SK-N-SH (cell line): ENCODE results near the gene AGAP1. TPM values are rescaled to one million over a fixed set of nuclear protein-coding genes. Genes with fewer than 3 reads are reported as not detected.

Experiments used
- CTCF ChIA-PET: fragments of 300-600, 350-600 bp; formaldehyde crosslinking; extraction: SDS; loops from one replicate; lab custom pipeline; 2021; lab: Yijun Ruan, JAX
- POLR2A ChIA-PET: fragments of 350-600 bp; sonication (Branson Sonifier 250); formaldehyde crosslinking; extraction: SDS; loops from one replicate; lab custom pipeline; 2020; ENCODE audit warnings: antibody characterized with exemption, inconsistent platforms; lab: Yijun Ruan, JAX
- DNase-seq: peaks from one replicate; pipeline ENCODE4 v3.0.0; 2012
- H2AFZ ChIP-seq: fragments of 200-600 bp; sonication (generic); 2 replicates; pipeline ENCODE4 v1.8.1; 2016; ENCODE audit warnings: antibody characterized with exemption, mild to moderate bottlenecking, low read depth
- H3F3A ChIP-seq: fragments of 200-600 bp; sonication (generic); replicated peaks from 2 replicates; pipeline ENCODE3; 2016; ENCODE audit warnings: antibody characterized with exemption, mild to moderate bottlenecking; ENCODE audit not compliant: insufficient read depth
- H3K27ac ChIP-seq, 2 experiments: fragments of 200-500 bp in 1 of 2; fragments of 200-600 bp in 1 of 2; sonication (Bioruptor generic) in 1 of 2; sonication (generic), shearing (Covaris generic) in 1 of 2; 2 replicates each; pipeline versions ENCODE4 v1.5.1 to v1.6.1; 2014 to 2016; ENCODE audit warnings: low read depth in 2 of 2, inconsistent platforms in 1 of 2, low read length in 1 of 2, mild to moderate bottlenecking in 1 of 2, mixed read lengths in 1 of 2
- H3K27me3 ChIP-seq: fragments of 200-600 bp; sonication (generic), shearing (Covaris generic); 2 replicates; pipeline ENCODE4 v1.6.1; 2016; ENCODE audit warnings: mixed run types; ENCODE audit not compliant: insufficient read depth
- H3K36me3 ChIP-seq, 2 experiments: fragments of 200-500 bp in 1 of 2; fragments of 200-600 bp in 1 of 2; sonication (Bioruptor generic) in 1 of 2; sonication (generic) in 1 of 2; replicated peaks in 1 of 2; 2 replicates each; pipeline versions ENCODE3 to v1.5.1; 2014 to 2016; ENCODE audit warnings: low read length in 1 of 2, mild to moderate bottlenecking in 1 of 2; ENCODE audit not compliant: insufficient read depth in 2 of 2, control insufficient read depth in 1 of 2
- H3K4me1 ChIP-seq, 2 experiments: fragments of 200-500 bp in 1 of 2; fragments of 200-600 bp in 1 of 2; sonication (Bioruptor generic) in 1 of 2; sonication (generic), shearing (Covaris generic) in 1 of 2; 2 replicates each; pipeline versions ENCODE4 v1.5.1 to v1.6.1; 2014 to 2016; ENCODE audit warnings: low read depth in 1 of 2, low read length in 1 of 2, mixed run types in 1 of 2; ENCODE audit not compliant: insufficient read depth in 2 of 2, control insufficient read depth in 1 of 2
- H3K4me2 ChIP-seq: fragments of 200-600 bp; sonication (generic), shearing (Covaris generic); 2 replicates; pipeline ENCODE4 v1.6.1; 2017; ENCODE audit warnings: mixed run types
- H3K4me3 ChIP-seq, 2 experiments: fragments of 200-500 bp in 1 of 2; fragments of 200-600 bp in 1 of 2; sonication (Bioruptor generic) in 1 of 2; sonication (generic), shearing (Covaris generic) in 1 of 2; 2 replicates each; pipeline versions ENCODE4 v1.5.1 to v1.8.1; 2014 to 2016; ENCODE audit warnings: low read depth in 2 of 2, inconsistent platforms in 1 of 2, low read length in 1 of 2, mild to moderate bottlenecking in 1 of 2, mixed read lengths in 1 of 2, moderate library complexity in 1 of 2
- H3K79me2 ChIP-seq: fragments of 200-600 bp; sonication (generic); 2 replicates; pipeline ENCODE4 v1.8.1; 2017; ENCODE audit warnings: mild to moderate bottlenecking; ENCODE audit not compliant: insufficient read depth
- H3K9ac ChIP-seq: fragments of 200-600 bp; sonication (generic); 2 replicates; pipeline ENCODE4 v1.6.1; 2017; ENCODE audit warnings: mixed run types
- H3K9me2 ChIP-seq: fragments of 200-600 bp; sonication (generic); 2 replicates; pipeline ENCODE4 v1.6.1; 2017; ENCODE audit warnings: mixed run types
- H3K9me3 ChIP-seq: fragments of 200-600 bp; sonication (generic); 2 replicates; pipeline ENCODE4 v1.6.1; 2017; ENCODE audit warnings: mixed run types, mild to moderate bottlenecking, moderate library complexity
- H4K20me1 ChIP-seq: fragments of 200-600 bp; sonication (generic); 2 replicates; pipeline ENCODE4 v1.6.1; 2017; ENCODE audit warnings: mild to moderate bottlenecking, mixed run types; ENCODE audit not compliant: insufficient read depth
- ELF1 ChIP-seq: IDR thresholded peaks from 2 replicates; pipeline ENCODE4 v1.4.0; 2012
- EP300 ChIP-seq, 2 experiments: IDR thresholded peaks; 2 replicates each; pipeline versions ENCODE4 v1.4.0 to v1.6.1; 2012; ENCODE audit warnings: borderline replicate concordance in 1 of 2, low read depth in 1 of 2, low read length in 1 of 2
- EZH2phosphoT487 ChIP-seq: fragments of 200-600 bp; sonication (generic); IDR thresholded peaks from 2 replicates; pipeline ENCODE4 v1.6.1; 2017; ENCODE audit warnings: low read depth, mixed run types, mild to moderate bottlenecking, antibody characterized with exemption, moderate library complexity, borderline replicate concordance
- FOSL2 ChIP-seq: IDR thresholded peaks from 2 replicates; pipeline ENCODE4 v1.4.0; 2012; ENCODE audit warnings: low read depth, mild to moderate bottlenecking, moderate library complexity, borderline replicate concordance
- GABPA ChIP-seq: IDR thresholded peaks from 2 replicates; pipeline ENCODE4 v1.4.0; 2012; ENCODE audit warnings: low read depth, mild to moderate bottlenecking
- GATA2 ChIP-seq: sonication (generic); formaldehyde crosslinking; IDR thresholded peaks from 2 replicates; pipeline ENCODE4 v1.5.0; 2020; ENCODE audit warnings: mild to moderate bottlenecking, missing genetic modification reagents
- JUND ChIP-seq: IDR thresholded peaks from 2 replicates; pipeline ENCODE4 v1.4.0; 2012
- MEF2A ChIP-seq: IDR thresholded peaks from 2 replicates; pipeline ENCODE4 v1.4.0; 2012; ENCODE audit warnings: low read depth, borderline replicate concordance
- NFIC ChIP-seq: IDR thresholded peaks from 2 replicates; pipeline ENCODE4 v1.4.0; 2012; ENCODE audit warnings: borderline replicate concordance
- NRF1 ChIP-seq: IDR thresholded peaks from 2 replicates; pipeline ENCODE4 v1.6.1; 2012; ENCODE audit warnings: low read depth, mild to moderate bottlenecking, low read length
- RCOR1 ChIP-seq: fragments of 150-350 bp; IDR thresholded peaks from 2 replicates; pipeline ENCODE4 v1.6.1; 2017; ENCODE audit warnings: antibody characterized with exemption, low read length
- RFX5 ChIP-seq: IDR thresholded peaks from 2 replicates; pipeline ENCODE4 v1.6.1; 2012; ENCODE audit warnings: mild to moderate bottlenecking, improper control_type of control experiment, low read length
- RXRA ChIP-seq: IDR thresholded peaks from 2 replicates; pipeline ENCODE4 v1.4.0; 2012; ENCODE audit warnings: low read depth, mild to moderate bottlenecking, borderline replicate concordance
- SMC3 ChIP-seq: IDR thresholded peaks from 2 replicates; pipeline ENCODE4 v1.6.1; 2012; ENCODE audit warnings: low read depth, low read length, improper control_type of control experiment
- TCF12 ChIP-seq: IDR thresholded peaks from 2 replicates; pipeline ENCODE4 v1.4.0; 2012
- TEAD4 ChIP-seq: IDR thresholded peaks from 2 replicates; pipeline ENCODE4 v1.4.0; 2012; ENCODE audit warnings: mild to moderate bottlenecking, borderline replicate concordance; ENCODE audit not compliant: insufficient read depth
- YY1 ChIP-seq: IDR thresholded peaks from 2 replicates; pipeline ENCODE4 v1.4.0; 2012; ENCODE audit warnings: low read depth, mild to moderate bottlenecking
- whole genome bisulfite sequencing: methylation state at CpG from one replicate; pipeline ENCODE4 v1.1.6; 2017; ENCODE audit warnings: low lambda C conversion rate; 5-methylcytosine and 5-hydroxymethylcytosine counted together
- polyA plus RNA-seq, 3 experiments: library from polyadenylated mRNA; depleted of rRNA; stranded (reverse); fragments of >200 nt; gene quantifications; 2 replicates each; pipeline ENCODE4 v1.2.3, GENCODE V29; 2012
- TF ChIP-seq, protein P1 (sequence below): IDR thresholded peaks from 2 replicates; pipeline ENCODE4 v1.4.0; 2012; ENCODE audit warnings: low read depth
- TF ChIP-seq, protein P2 (sequence below): IDR thresholded peaks from 2 replicates; pipeline ENCODE4 v1.4.0; 2012; ENCODE audit warnings: low read depth, borderline replicate concordance
- TF ChIP-seq, protein P3 (sequence below): fragments of 150-350 bp; IDR thresholded peaks from 2 replicates; pipeline ENCODE4 v1.6.1; 2017; ENCODE audit warnings: antibody characterized with exemption, low read length, low read depth, borderline replicate concordance

Gene AGAP1
- polyA plus RNA-seq, 1 of the 3 experiments (the other 2 are of a cell fraction) = 8.8 TPM

DNA sequence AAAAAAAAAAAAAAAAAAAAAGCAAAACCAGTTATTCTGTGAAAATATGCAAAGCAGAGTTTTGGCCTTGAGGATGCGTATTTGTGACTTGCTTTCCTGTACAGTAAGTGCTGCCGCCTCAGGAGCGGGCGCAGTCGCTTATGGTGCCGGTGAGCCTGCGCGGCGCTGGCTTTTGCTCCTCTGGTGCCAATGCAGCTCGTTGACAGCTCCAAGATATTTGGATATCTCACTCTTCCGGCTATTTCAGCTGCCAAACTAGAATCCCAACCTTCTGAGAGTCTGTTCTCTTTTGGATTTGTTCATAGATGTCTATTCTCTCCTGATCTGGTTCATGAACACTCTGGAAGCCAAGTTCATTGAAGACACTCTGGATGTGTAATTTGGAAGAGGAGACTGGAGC, 184.1 kb downstream of the AGAP1 start:
- Histone ChIP-seq H2AFZ (no peak overlapping the region), H3K4me1 (peaks cover 0 to 23% of the 10 kb centered on the region in 2 experiments; a peak in 2 of 4 replicates), H3K79me2 (peaks cover 25% of the 10 kb centered on the region), H4K20me1 (peaks cover 58% of the 10 kb centered on the region), H3K36me3 (no peaks in the 10 kb centered on the region), H3K27me3 (no peaks in the 10 kb centered on the region), H3F3A (no peaks in the 10 kb centered on the region), H3K9me3 (no peaks in the 10 kb centered on the region), H3K9ac (no peak overlapping the region), H3K4me3 (no peak overlapping the region), H3K27ac (no peak overlapping the region), H3K9me2 (no peaks in the 10 kb centered on the region), H3K4me2 (no peak overlapping the region)
- POLR2A ChIA-PET = no interaction called here
- CTCF ChIA-PET = interaction anchor here (1.3 to 3.6 kb wide), 4 partner anchors 43 to 85 kb away, joined by 3 to 26 read pairs (median 13); no protein-coding TSS in a partner anchor
- TF ChIP-seq GABPA = no peak
- no peak for TF ChIP-seq NRF1
- TF ChIP-seq, protein P1, sequence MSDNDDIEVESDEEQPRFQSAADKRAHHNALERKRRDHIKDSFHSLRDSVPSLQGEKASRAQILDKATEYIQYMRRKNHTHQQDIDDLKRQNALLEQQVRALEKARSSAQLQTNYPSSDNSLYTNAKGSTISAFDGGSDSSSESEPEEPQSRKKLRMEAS = no peak
- TF ChIP-seq ELF1 = no peak
- 95% methylated on average over 11 of the region's 11 CpGs for WGBS
- DNase-seq = no peak

DNA sequence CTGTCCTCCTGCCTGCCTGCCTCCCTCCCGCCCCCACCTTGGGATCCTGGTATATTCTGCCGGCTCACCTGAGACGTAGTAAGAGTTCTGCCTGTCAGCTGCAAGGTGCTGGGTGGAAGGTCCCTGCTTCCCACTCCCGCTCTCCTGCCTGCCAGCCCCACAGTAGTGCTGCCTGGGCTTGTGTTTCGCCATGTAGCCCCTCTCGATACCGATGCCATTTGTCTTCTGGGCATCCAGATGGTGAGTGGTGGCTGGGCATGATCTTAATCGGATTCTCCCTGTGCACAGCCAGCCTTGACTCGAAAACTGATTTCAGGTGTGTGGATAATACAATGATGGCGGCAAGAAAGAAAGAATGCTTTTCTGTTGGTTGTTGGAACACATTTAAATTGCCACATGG, 184.9 kb downstream of the AGAP1 start:
- Histone ChIP-seq H4K20me1 (peaks cover 52% of the 10 kb centered on the region), H3K4me2 (no peak overlapping the region), H3K79me2 (peaks cover 25% of the 10 kb centered on the region), H3K27ac (no peak overlapping the region; a peak in 1 of 4 replicates), H3K4me3 (no peak overlapping the region), H3K9me3 (no peaks in the 10 kb centered on the region), H3K27me3 (no peaks in the 10 kb centered on the region), H3K9me2 (no peaks in the 10 kb centered on the region), H3K4me1 (peaks cover 0 to 21% of the 10 kb centered on the region in 2 experiments; a peak in 2 of 4 replicates), H3K36me3 (no peaks in the 10 kb centered on the region), H3K9ac (no peak overlapping the region), H2AFZ (no peak overlapping the region), H3F3A (no peaks in the 10 kb centered on the region)
- CTCF ChIA-PET = interaction anchor here (1.0 to 3.6 kb wide), 5 partner anchors 28 to 86 kb away, joined by 3 to 26 read pairs (median 7); no protein-coding TSS in a partner anchor
- POLR2A ChIA-PET = no interaction called here
- DNase-seq = peak; percentile 64
- 83% methylated on average over 9 of the region's 10 CpGs for WGBS
- TF ChIP-seq, protein P2, sequence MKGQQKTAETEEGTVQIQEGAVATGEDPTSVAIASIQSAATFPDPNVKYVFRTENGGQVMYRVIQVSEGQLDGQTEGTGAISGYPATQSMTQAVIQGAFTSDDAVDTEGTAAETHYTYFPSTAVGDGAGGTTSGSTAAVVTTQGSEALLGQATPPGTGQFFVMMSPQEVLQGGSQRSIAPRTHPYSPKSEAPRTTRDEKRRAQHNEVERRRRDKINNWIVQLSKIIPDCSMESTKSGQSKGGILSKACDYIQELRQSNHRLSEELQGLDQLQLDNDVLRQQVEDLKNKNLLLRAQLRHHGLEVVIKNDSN = no peak
- TF ChIP-seq RCOR1 = peak; percentile 25; the same call in 1 of the 2 replicates
- TF ChIP-seq FOSL2 = no peak
- TF ChIP-seq SMC3 = no peak
- no peak for TF ChIP-seq JUND
- TF ChIP-seq, protein P3, sequence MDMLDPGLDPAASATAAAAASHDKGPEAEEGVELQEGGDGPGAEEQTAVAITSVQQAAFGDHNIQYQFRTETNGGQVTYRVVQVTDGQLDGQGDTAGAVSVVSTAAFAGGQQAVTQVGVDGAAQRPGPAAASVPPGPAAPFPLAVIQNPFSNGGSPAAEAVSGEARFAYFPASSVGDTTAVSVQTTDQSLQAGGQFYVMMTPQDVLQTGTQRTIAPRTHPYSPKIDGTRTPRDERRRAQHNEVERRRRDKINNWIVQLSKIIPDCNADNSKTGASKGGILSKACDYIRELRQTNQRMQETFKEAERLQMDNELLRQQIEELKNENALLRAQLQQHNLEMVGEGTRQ = no peak
- TF ChIP-seq RXRA = no peak
- peak; percentile 87 for TF ChIP-seq GATA2
- no peak for TF ChIP-seq RFX5
- no peak for TF ChIP-seq TCF12
- TF ChIP-seq EZH2phosphoT487 = no peak
- TF ChIP-seq EP300 (IDR thresholded peaks at IDR 0.05; ENCODE audit: borderline replicate concordance in 1 of 2, low read depth in 1 of 2, low read length in 1 of 2) = peak in 1 of 2 experiments; percentile 31; a peak in 1 of 4 replicates
- no peak for TF ChIP-seq GABPA
- TF ChIP-seq MEF2A = no peak
- no peak for TF ChIP-seq YY1
- TF ChIP-seq NFIC = no peak
- TF ChIP-seq TEAD4 = no peak
